ENCODE data around the gene GNG8.

The GNG8 gene

GRCh38 chr19:46635920-46636761, at the start of gene GNG8:
GNG8 (minus strand) TSS chr19:46636202; CDS start chr19:46634682, 1,520 bp downstream.
- no peak for DNase-seq

GRCh38 chr19:46685189-46685588, 49.2 kb upstream of the GNG8 start:
- DNase-seq: no peak

GRCh38 chr19:46678110-46678732, 42.2 kb upstream of the GNG8 start:
- no peak for DNase-seq

GRCh38 chr19:46674416-46675178, 38.6 kb upstream of the GNG8 start:
- DNase-seq: no peak

- DNase-seq: peak; percentile 11
Observed at GRCh38 chr19:46670813-46671212, 34.8 kb upstream of the GNG8 start.

- DNase-seq: no peak
Observed at GRCh38 chr19:46668662-46669061, 32.7 kb upstream of the GNG8 start.

- DNase-seq: no peak
Observed at GRCh38 chr19:46665072-46665471, 29.1 kb upstream of the GNG8 start.

- DNase-seq: peak; percentile 73
Observed at GRCh38 chr19:46661735-46662592, 26.0 kb upstream of the GNG8 start.

- DNase-seq: peak; percentile 99
Observed at GRCh38 chr19:46661020-46661731, 25.2 kb upstream of the GNG8 start, which contains the start of gene DACT3. DACT3 (minus strand) TSS chr19:46661182; CDS start chr19:46661064, 118 bp downstream.

GRCh38 chr19:46660551-46661019, 24.6 kb upstream of the GNG8 start:
- DNase-seq: no peak

- DNase-seq: no peak
Observed at GRCh38 chr19:46660008-46660517, 24.1 kb upstream of the GNG8 start.

GRCh38 chr19:46659151-46660007, 23.4 kb upstream of the GNG8 start:
- DNase-seq: no peak

GRCh38 chr19:46656541-46656940, 20.5 kb upstream of the GNG8 start:
- DNase-seq: no peak

- no peak for DNase-seq
Observed at GRCh38 chr19:46654621-46655152, 18.7 kb upstream of the GNG8 start.

- no peak for DNase-seq
Observed at GRCh38 chr19:46650445-46650844, 14.4 kb upstream of the GNG8 start.

- no peak for DNase-seq
Observed at GRCh38 chr19:46648961-46649960, 13.3 kb upstream of the GNG8 start.

- DNase-seq: no peak
Observed at GRCh38 chr19:46648060-46648960, 12.3 kb upstream of the GNG8 start.

- DNase-seq: no peak
Observed at GRCh38 chr19:46646402-46646801, 10.4 kb upstream of the GNG8 start.

Data from amniotic stem cell (primary cell).